Measurements from ENCODE around the gene MOB3B.
"Not testable (repeated sequence)": the region's sequence is repeated elsewhere in the genome, so short reads cannot be mapped to it uniquely, and the experiment has no call there.

Gene MOB3B

GRCh38 chr9:27425827-27426510 is 103.6 kb downstream of the MOB3B start:
- Mint-ChIP-seq H3K4me3 (no peak overlapping the region), H3K27ac (no peak overlapping the region), H3K9me3 (no peaks in the 10 kb centered on the region), H3K4me1 (ENCODE audit: low read depth) (no peaks in the 10 kb centered on the region), H3K27me3 (no peaks in the 10 kb centered on the region), H3K36me3 (ENCODE audit: low read depth) (no peaks in the 10 kb centered on the region)

DNA sequence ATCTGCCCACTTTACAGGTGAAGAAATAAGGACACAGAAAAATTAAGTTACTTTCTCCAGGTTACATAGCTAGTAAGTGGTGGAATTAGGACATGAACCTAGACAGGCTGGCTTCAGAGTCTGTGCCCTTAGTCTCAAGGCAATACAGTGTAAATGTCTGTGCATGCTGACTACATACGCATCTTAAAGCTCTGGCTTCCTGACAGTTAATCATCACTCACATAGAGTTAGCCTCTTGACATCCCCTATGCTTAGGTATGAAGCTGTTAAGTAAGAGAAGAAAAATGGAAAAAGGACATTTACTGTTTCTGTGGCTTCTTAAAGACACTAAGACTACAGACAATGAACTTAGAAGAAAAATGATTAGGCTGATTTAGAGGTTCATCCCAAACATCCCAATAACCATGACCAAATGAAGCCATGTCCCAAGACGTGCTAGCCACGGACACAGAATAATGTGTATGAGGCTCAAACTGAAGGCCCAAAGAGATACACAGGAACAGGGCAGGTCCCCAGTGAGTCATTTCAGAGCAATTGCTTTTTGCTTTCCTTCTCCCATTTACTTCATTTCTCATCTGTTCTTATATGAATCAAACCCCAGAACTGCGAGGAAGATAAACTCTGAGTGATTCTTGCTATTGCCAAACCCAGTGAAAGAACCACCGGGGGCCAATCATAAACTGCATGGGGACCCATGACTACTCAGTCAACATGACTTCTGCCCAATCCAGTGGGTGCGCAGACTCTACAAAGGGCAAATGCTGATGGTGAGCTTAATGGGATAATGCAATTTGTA is 105.5 kb downstream of the MOB3B start:
- Mint-ChIP-seq H3K27ac (no peak overlapping the region), H3K36me3 (ENCODE audit: low read depth) (no peaks in the 10 kb centered on the region), H3K4me1 (ENCODE audit: low read depth) (no peaks in the 10 kb centered on the region), H3K9me3 (no peaks in the 10 kb centered on the region), H3K4me3 (no peak overlapping the region), H3K27me3 (no peaks in the 10 kb centered on the region)

DNA sequence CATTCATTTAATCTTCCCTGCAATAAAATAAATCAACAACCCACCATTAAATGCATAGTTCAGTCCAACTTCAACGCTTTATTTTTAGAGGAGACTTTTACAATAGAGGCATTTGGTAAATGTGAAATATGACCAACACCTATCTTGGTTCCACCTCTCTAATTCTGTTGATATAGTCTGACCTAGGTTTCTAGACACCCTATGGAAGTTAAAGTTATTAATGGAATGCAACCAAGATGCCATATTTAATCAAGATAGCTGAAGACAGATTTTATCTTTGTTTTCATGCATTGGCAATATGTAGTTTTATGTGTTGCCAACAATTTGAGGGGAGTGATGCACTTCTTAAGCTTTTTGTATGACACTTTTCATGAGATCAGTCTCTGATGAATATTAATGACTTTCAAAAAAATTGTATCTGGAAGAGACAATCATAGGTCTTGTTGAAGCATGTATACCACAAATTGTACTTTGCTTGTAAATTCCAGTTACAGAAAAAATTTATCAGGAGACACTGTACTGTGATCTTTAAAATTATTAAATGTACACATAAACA is 107.3 kb downstream of the MOB3B start:
- no peaks in the 10 kb centered on the region for H3K9me3 Mint-ChIP-seq
- H3K4me3 Mint-ChIP-seq, result no peak overlapping the region
- H3K27me3 Mint-ChIP-seq, result no peaks in the 10 kb centered on the region
- no peaks in the 10 kb centered on the region for H3K36me3 Mint-ChIP-seq (ENCODE audit: low read depth)
- H3K4me1 Mint-ChIP-seq (ENCODE audit: low read depth), result no peaks in the 10 kb centered on the region
- no peak overlapping the region for H3K27ac Mint-ChIP-seq

- Mint-ChIP-seq H3K27me3 (no peaks in the 10 kb centered on the region), H3K4me1 (ENCODE audit: low read depth) (no peaks in the 10 kb centered on the region), H3K9me3 (no peaks in the 10 kb centered on the region), H3K27ac (no peak overlapping the region), H3K4me3 (no peak overlapping the region), H3K36me3 (ENCODE audit: low read depth) (no peaks in the 10 kb centered on the region)
Measured at GRCh38 chr9:27421577-27421976, 108.0 kb downstream of the MOB3B start.

DNA sequence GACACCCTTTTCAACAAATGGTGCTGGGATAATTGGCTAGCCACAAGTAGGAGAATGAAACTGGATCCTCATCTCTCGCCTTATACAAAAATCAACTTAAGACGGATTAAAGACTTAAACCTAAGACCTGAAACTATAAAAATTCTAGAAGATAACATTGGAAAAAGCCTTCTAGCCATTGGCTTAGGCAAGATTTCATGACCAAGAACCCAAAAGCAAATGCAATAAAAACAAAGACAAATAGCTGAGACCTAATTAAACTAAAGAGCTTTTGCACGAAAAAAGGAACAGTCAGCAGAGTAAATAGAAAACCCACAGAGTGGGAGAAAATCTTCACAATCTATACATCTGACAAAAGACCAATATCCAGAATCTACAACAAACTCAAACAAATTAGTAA is 110.1 kb downstream of the MOB3B start:
- H3K4me1 Mint-ChIP-seq (ENCODE audit: low read depth); H3K36me3 Mint-ChIP-seq (ENCODE audit: low read depth); H3K9me3 Mint-ChIP-seq; H3K27ac Mint-ChIP-seq; H3K27me3 Mint-ChIP-seq; H3K4me3 Mint-ChIP-seq: not testable (repeated sequence)

DNA sequence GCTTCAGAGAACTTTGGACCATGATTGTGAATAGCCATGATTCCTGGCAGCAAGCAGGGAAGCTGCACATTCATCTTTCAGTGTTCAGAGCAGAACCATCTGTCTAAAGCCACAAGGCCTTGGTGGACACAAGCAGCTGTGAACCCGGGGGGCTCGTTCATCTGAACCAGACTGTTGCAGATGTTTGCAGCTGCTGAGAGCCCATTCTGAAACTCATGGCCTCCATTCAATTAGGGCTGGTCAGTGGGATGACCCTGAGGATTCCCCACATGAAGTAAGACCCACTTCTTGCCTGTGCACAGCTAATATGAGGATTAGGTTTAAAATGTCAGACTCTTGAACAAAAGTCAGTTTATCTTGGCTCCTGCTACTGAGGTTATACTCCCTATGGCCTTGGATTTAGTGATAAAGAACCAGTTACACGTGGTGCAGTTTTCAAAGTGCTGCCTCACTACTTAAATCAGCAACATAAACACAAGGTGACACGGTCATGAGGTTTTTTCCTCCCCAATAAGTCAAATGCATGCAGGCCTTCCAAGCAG is 115.3 kb downstream of the MOB3B start:
- Mint-ChIP-seq H3K4me1 (ENCODE audit: low read depth) (no peaks in the 10 kb centered on the region), H3K27ac (no peak overlapping the region), H3K27me3 (no peaks in the 10 kb centered on the region), H3K36me3 (ENCODE audit: low read depth) (no peaks in the 10 kb centered on the region), H3K4me3 (no peak overlapping the region), H3K9me3 (no peaks in the 10 kb centered on the region)

DNA sequence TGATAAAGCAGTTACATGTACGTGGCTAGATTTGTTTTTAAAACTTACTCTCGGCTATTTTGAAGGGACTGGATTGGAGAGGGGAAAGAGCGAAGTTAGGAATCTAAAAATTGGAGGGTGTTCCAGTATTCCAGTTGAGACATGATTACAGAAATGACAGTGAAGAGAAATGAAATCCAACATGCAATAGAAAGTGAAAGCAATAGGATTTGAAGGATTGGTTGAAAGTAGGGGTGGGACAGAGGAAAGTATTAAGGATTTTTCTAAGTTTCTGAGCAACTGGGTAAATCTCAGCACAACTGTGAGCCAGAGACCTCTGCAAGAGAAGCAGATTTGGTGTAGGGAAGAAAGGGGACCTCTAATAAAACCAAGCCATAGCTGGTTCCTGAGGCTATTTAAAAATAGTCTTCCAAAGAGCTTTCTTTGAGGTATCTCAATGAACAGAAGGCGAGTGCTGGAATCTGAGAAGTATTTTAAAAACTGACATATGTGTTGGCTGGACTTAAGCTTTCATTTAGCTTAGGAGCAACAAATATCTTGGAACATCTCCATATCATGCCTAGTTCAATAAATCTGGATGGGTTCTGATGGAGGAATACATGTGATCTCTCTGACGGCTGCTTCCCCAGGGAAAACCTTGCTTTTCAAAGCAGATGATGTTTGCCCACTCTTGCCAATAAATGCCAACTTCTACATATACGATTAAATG is 115.9 kb downstream of the MOB3B start:
- H3K9me3 Mint-ChIP-seq, result no peaks in the 10 kb centered on the region
- no peak overlapping the region for H3K27ac Mint-ChIP-seq
- H3K4me1 Mint-ChIP-seq (ENCODE audit: low read depth), result no peaks in the 10 kb centered on the region

DNA sequence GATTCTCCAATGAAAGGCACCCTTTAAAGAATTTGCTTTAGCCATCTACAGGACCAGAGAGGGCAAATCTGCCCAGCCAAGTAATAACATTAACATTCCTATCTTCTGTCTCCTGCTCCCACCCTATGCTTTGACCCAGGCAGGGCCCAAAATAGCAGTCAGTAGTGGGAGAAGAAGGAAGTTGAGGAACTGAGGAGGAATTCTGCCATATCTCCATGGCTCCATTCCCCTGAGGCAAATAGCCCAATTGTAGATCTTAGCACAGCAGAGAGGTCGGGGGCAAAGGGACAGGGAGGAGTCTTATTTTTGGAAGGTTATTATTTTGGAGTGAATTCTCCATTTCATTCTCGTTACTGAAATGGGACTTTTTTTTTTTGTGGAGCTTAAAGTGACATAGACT is 116.7 kb downstream of the MOB3B start:
- H3K4me1 Mint-ChIP-seq (ENCODE audit: low read depth), result no peaks in the 10 kb centered on the region
- no peaks in the 10 kb centered on the region for H3K9me3 Mint-ChIP-seq
- no peaks in the 10 kb centered on the region for H3K27me3 Mint-ChIP-seq
- no peaks in the 10 kb centered on the region for H3K36me3 Mint-ChIP-seq (ENCODE audit: low read depth)
- H3K4me3 Mint-ChIP-seq, result no peak overlapping the region
- no peak overlapping the region for H3K27ac Mint-ChIP-seq

More for the DNA sequence above, 115.9 kb downstream of the MOB3B start:
- Mint-ChIP-seq H3K4me3 (no peak overlapping the region), H3K36me3 (ENCODE audit: low read depth) (no peaks in the 10 kb centered on the region), H3K27me3 (no peaks in the 10 kb centered on the region)

DNA sequence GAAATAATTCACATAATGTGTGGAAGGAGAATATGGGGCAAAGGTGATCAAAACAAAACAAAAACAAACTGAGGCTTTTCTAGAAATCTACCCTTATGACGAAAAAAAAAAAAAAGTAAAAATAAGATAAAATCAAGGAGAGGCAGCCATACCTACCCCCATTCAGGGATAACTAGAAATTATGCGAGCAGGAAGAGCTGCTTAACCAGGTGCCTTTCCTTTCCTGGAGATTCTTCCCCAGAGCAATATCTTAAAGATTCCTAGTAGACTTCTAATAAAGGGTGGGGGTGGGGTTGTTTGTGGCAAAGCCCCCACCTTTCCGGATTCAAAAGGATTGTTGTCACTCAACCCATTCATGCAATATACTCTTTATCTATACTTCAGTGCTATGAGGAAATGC is 117.5 kb downstream of the MOB3B start:
- Mint-ChIP-seq H3K36me3 (ENCODE audit: low read depth) (no peaks in the 10 kb centered on the region), H3K9me3 (no peaks in the 10 kb centered on the region), H3K4me1 (ENCODE audit: low read depth) (no peaks in the 10 kb centered on the region)

DNA sequence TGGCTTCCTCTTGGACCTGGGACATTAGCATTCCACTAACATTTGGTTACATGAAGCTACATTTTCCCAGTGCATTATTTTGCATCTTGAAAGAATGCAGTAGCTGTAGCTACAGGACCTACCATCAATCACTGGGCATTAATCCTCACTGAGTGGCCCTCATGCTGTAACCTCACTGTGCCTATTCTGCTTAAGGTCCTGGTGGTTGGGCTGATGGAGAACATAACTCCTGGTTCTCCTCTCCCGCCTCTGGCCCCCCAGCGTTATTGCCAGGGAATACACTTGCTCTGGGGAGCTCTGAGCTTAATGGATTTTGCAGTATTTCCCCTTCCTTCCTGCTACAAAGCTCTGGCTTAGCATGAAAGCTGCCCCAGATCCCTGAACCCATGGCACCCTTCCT is 121.1 kb downstream of the MOB3B start:
- Mint-ChIP-seq H3K4me3 (no peak overlapping the region), H3K9me3 (no peaks in the 10 kb centered on the region), H3K27me3 (no peaks in the 10 kb centered on the region), H3K36me3 (ENCODE audit: low read depth) (no peaks in the 10 kb centered on the region), H3K4me1 (ENCODE audit: low read depth) (no peaks in the 10 kb centered on the region), H3K27ac (no peak overlapping the region)

More for the DNA sequence above, 117.5 kb downstream of the MOB3B start:
- H3K27ac Mint-ChIP-seq, result no peak overlapping the region
- no peaks in the 10 kb centered on the region for H3K27me3 Mint-ChIP-seq
- H3K4me3 Mint-ChIP-seq, result no peak overlapping the region

GRCh38 chr9:27408001-27408400 is 121.6 kb downstream of the MOB3B start:
- no peaks in the 10 kb centered on the region for H3K36me3 Mint-ChIP-seq (ENCODE audit: low read depth)
- H3K27ac Mint-ChIP-seq, result no peak overlapping the region
- H3K27me3 Mint-ChIP-seq, result no peaks in the 10 kb centered on the region
- no peak overlapping the region for H3K4me3 Mint-ChIP-seq
- H3K4me1 Mint-ChIP-seq (ENCODE audit: low read depth), result no peaks in the 10 kb centered on the region
- no peaks in the 10 kb centered on the region for H3K9me3 Mint-ChIP-seq

DNA sequence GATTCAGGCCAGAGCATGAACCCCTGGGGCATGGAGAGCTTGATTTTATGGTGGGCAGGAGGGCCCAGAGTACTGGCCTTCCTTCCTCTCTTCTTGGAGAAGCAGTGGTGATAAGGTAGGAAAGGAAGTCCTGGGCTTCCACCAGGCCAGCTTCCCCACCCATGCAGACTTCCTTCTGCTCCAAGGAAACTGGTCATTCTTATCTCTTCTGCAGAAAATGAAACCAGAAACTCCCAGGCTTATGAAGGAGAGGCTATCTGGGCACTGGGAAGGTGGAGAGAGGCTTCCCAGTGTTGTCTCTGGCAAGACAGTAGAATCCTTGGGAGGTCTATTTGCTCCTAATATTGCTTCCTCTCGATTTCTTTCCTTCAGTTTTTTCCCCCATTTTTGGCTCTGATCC is 122.1 kb downstream of the MOB3B start:
- no peaks in the 10 kb centered on the region for H3K36me3 Mint-ChIP-seq (ENCODE audit: low read depth)
- H3K4me3 Mint-ChIP-seq, result no peak overlapping the region
- no peak overlapping the region for H3K27ac Mint-ChIP-seq
- H3K4me1 Mint-ChIP-seq (ENCODE audit: low read depth), result no peaks in the 10 kb centered on the region
- no peaks in the 10 kb centered on the region for H3K27me3 Mint-ChIP-seq
- H3K9me3 Mint-ChIP-seq, result no peaks in the 10 kb centered on the region

GRCh38 chr9:27404661-27405060 is 125.0 kb downstream of the MOB3B start:
- Mint-ChIP-seq H3K4me3 (no peak overlapping the region), H3K4me1 (ENCODE audit: low read depth) (no peaks in the 10 kb centered on the region), H3K27ac (no peak overlapping the region), H3K27me3 (no peaks in the 10 kb centered on the region), H3K36me3 (ENCODE audit: low read depth) (no peaks in the 10 kb centered on the region), H3K9me3 (no peaks in the 10 kb centered on the region)

DNA sequence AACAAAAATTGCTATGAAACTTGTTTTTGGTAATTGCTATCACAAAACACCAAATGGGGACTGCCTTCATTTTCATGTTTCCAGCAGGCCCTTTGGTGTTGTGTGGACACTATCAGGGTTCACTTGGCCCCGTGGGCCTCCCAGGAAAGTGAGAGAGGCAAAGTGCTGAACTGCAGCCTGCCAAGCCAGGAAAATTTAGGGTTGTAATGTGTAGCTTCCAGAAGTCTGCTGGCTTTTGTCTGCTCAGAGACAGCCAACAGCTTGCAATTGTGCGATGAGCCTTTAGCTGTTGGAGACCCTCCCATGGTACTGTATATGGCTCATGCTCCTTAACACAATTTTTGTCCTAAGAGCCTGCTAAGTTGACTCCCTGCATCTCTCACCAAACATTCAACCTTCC is 127.0 kb downstream of the MOB3B start:
- no peak overlapping the region for H3K4me3 Mint-ChIP-seq
- no peaks in the 10 kb centered on the region for H3K27me3 Mint-ChIP-seq
- H3K9me3 Mint-ChIP-seq, result no peaks in the 10 kb centered on the region
- no peak overlapping the region for H3K27ac Mint-ChIP-seq
- no peaks in the 10 kb centered on the region for H3K36me3 Mint-ChIP-seq (ENCODE audit: low read depth)
- H3K4me1 Mint-ChIP-seq (ENCODE audit: low read depth), result no peaks in the 10 kb centered on the region

- Mint-ChIP-seq H3K27me3 (no peaks in the 10 kb centered on the region), H3K27ac (no peak overlapping the region), H3K36me3 (ENCODE audit: low read depth) (no peaks in the 10 kb centered on the region)
Measured at GRCh38 chr9:27400334-27400880, 129.2 kb downstream of the MOB3B start.

More at GRCh38 chr9:27400334-27400880, 129.2 kb downstream of the MOB3B start:
- no peaks in the 10 kb centered on the region for H3K9me3 Mint-ChIP-seq
- H3K4me3 Mint-ChIP-seq, result no peak overlapping the region
- H3K4me1 Mint-ChIP-seq (ENCODE audit: low read depth), result no peaks in the 10 kb centered on the region

Data from stimulated activated naive CD8-positive, alpha-beta T cell treated with anti-CD3 and anti-CD28 coated beads, Interleukin-15, Interleukin-2, amounts not matched to agents 100 ng/mL and 50 ng/mL, for 24 hours (primary cell).